ENCODE data around the gene OPA1. TPM values are rescaled to one million over a fixed set of nuclear protein-coding genes. Genes with fewer than 3 reads are reported as not detected.

Gene OPA1
- total RNA-seq, 1 experiment from 2014 or later: 75.4 TPM

DNA sequence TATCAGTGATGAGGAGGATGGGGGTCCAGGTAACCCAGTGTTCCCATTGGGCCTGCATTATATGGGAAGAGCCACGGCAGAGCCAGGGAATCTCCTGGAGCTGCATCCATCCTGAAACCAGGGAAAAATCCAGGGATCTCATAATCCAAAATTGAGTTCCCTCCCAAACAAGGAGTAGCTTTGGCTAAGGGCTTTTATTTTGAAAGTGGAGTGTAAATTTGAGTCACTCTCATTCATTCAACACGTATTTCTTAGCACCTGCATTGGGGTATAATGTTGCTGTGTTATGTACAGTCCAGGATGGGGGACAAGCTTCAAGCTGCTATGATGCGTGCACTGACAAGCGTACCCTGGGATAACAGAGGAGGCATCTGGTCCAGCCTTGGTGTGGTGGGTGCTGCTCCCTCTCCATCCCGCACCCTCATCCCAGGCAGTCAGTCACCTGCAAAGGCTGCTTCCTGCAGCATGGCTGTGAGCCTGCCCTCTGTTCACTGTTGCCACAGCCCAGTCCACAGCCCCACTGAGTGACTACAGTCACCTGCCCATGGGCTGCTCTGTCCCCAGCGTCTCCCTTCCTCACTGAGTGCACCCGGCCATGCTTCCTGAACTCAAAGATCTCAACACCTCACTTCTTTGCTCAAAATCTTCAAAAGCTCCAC lies 135.6 kb downstream of the OPA1 start:
- TF ChIP-seq, protein P1, sequence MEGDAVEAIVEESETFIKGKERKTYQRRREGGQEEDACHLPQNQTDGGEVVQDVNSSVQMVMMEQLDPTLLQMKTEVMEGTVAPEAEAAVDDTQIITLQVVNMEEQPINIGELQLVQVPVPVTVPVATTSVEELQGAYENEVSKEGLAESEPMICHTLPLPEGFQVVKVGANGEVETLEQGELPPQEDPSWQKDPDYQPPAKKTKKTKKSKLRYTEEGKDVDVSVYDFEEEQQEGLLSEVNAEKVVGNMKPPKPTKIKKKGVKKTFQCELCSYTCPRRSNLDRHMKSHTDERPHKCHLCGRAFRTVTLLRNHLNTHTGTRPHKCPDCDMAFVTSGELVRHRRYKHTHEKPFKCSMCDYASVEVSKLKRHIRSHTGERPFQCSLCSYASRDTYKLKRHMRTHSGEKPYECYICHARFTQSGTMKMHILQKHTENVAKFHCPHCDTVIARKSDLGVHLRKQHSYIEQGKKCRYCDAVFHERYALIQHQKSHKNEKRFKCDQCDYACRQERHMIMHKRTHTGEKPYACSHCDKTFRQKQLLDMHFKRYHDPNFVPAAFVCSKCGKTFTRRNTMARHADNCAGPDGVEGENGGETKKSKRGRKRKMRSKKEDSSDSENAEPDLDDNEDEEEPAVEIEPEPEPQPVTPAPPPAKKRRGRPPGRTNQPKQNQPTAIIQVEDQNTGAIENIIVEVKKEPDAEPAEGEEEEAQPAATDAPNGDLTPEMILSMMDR (conservative IDR thresholded peaks at IDR 0.05): no peak
- Histone ChIP-seq H2BK120ac (ENCODE audit: low read depth, low read length, poor library complexity, severe bottlenecking) (no peak overlapping the region), H2BK15ac (ENCODE audit: low read depth, low read length) (no peak overlapping the region), H3K23ac (ENCODE audit: insufficient read length, low read depth, low read length) (no peak overlapping the region), H2AFZ (ENCODE audit: low read length) (no peak overlapping the region), H3K9me3 (ENCODE audit: control insufficient read depth, low read depth, low read length) (no peaks in the 10 kb centered on the region), H4K20me1 (ENCODE audit: control insufficient read depth, insufficient read depth, insufficient read length) (no peaks in the 10 kb centered on the region), H3K56ac (ENCODE audit: insufficient read length, low read depth, low read length) (no peak overlapping the region), H3K79me2 (ENCODE audit: insufficient read depth, low read length) (no peaks in the 10 kb centered on the region), H3K23me2 (ENCODE audit: insufficient read length, low read depth, low read length, poor library complexity, severe bottlenecking) (no peaks in the 10 kb centered on the region), H3K4me1 (ENCODE audit: insufficient read depth, low read length) (peaks cover 2% of the 10 kb centered on the region; the same call in 1 of the 2 replicates), H3K27me3 (ENCODE audit: insufficient read depth, low read length) (no peaks in the 10 kb centered on the region), H4K5ac (ENCODE audit: insufficient read length, low read depth, low read length) (no peak overlapping the region), H2AK5ac (ENCODE audit: insufficient read length, low read length) (no peak overlapping the region), H3T11ph (ENCODE audit: low read length) (no peak overlapping the region), H3K9ac (ENCODE audit: extremely low read depth, insufficient read length, low read length) (no peak overlapping the region), H2BK12ac (ENCODE audit: insufficient read length, low read depth, low read length) (no peak overlapping the region), H3K27ac (ENCODE audit: insufficient read length, low read depth, low read length) (no peak overlapping the region), H3K14ac (ENCODE audit: insufficient read depth, low read length) (no peak overlapping the region; the same call in 1 of the 2 replicates), H4K8ac (replicated peaks; ENCODE audit: insufficient read length, low read depth, low read length) (no peak overlapping the region), H3K4ac (ENCODE audit: low read depth, low read length) (no peak overlapping the region), H3K18ac (ENCODE audit: insufficient read length, low read depth, low read length) (no peak overlapping the region), H3K4me2 (ENCODE audit: insufficient read depth, insufficient read length, low read length) (no peak overlapping the region), H2BK20ac (ENCODE audit: low read depth, low read length, poor library complexity, severe bottlenecking) (no peak overlapping the region), H2BK5ac (ENCODE audit: insufficient read length, low read length) (no peak overlapping the region), H4K91ac (ENCODE audit: insufficient read length, low read depth, low read length) (no peak overlapping the region), H3K79me1 (ENCODE audit: insufficient read depth, low read depth, low read length, poor library complexity, severe bottlenecking) (no peaks in the 10 kb centered on the region)
- Mint-ChIP-seq H3K36me3 (ENCODE audit: insufficient read depth in 1 of 3, low read depth in 3 of 3) (no peaks in the 10 kb centered on the region; a peak in 1 of 7 replicates), H3K9me3 (no peaks in the 10 kb centered on the region), H3K27me3 (ENCODE audit: low read depth) (peaks cover 1% of the 10 kb centered on the region; the same call in 1 of the 2 replicates), H3K4me3 (no peak overlapping the region), H3K27ac (no peak overlapping the region), H3K4me1 (peaks cover 29 to 35% of the 10 kb centered on the region in 2 experiments)
- DNase-seq: no peak
- WGBS (ENCODE audit: extremely low coverage, insufficient read length, low lambda C conversion rate): no CpG with 5 or more reads among the region's 7 CpGs
